WERI-Rb-1 (cell line): ENCODE data around the gene SESN2.

Experiments
- DNase-seq: peaks from one replicate; pipeline ENCODE4 v3.0.0-alpha.2; 2020
- H3K27ac ChIP-seq: fragments of 250-450 bp; sonication (Bioruptor Pico); 2 replicates; pipeline ENCODE4 v1.5.1; 2020; ENCODE audit warnings: mild to moderate bottlenecking, moderate library complexity
- H3K27me3 ChIP-seq: fragments of 250-450 bp; sonication (Bioruptor Pico); 2 replicates; pipeline ENCODE4 v1.5.1; 2021; ENCODE audit warnings: mild to moderate bottlenecking, low read depth, moderate library complexity; ENCODE audit not compliant: insufficient read depth, severe bottlenecking
- H3K36me3 ChIP-seq: fragments of 250-450 bp; sonication (Bioruptor Pico); 2 replicates; pipeline ENCODE4 v1.5.1; 2020; ENCODE audit warnings: mild to moderate bottlenecking, moderate library complexity
- H3K4me3 ChIP-seq: 2 replicates; pipeline ENCODE4 v1.5.1; 2011; ENCODE audit warnings: low read depth, mild to moderate bottlenecking, control low read depth, low read length
- H3K9me3 ChIP-seq: fragments of 250-450 bp; sonication (Bioruptor Pico); 2 replicates; pipeline ENCODE4 v1.5.1; 2021; ENCODE audit warnings: mild to moderate bottlenecking, moderate library complexity; ENCODE audit not compliant: severe bottlenecking
- CTCF ChIP-seq: IDR thresholded peaks from 2 replicates; pipeline ENCODE4 v1.5.1; 2011; ENCODE audit warnings: low read depth, mild to moderate bottlenecking, control low read depth, inconsistent platforms, low read length

The SESN2 gene

GRCh38 chr1:28282426-28283407 is 23.4 kb downstream of the SESN2 start:
- H3K27ac ChIP-seq = no peak overlapping the region
- H3K36me3 ChIP-seq = peaks cover 28% of the 10 kb centered on the region
- DNase-seq = no peak
- no peak overlapping the region for H3K4me3 ChIP-seq
- H3K27me3 ChIP-seq = no peaks in the 10 kb centered on the region
- no peaks in the 10 kb centered on the region for H3K9me3 ChIP-seq
- TF ChIP-seq CTCF = no peak

DNA sequence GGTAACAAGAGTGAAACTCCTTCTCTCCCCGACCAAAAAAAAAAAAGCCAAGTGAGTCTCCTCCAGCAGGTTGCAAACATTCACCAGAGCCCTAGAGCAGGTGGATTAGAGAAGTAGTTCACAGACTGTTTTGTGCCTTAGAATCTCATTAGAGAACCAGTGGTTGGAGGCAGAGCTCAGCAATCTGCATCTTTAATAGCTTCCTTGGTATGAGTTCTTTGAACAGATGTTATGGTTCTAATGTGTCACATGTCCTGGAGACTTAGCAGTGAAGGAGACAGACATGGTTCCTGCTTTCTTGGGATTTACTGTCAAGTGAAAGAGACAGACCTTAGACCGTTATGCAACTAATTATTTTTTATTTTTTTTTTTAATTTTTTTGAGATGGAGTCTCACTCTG is 26.8 kb downstream of the SESN2 start:
- Histone ChIP-seq H3K27ac (no peak overlapping the region), H3K36me3 (peaks cover 9% of the 10 kb centered on the region), H3K4me3 (no peak overlapping the region), H3K9me3 (no peaks in the 10 kb centered on the region), H3K27me3 (no peaks in the 10 kb centered on the region)
- DNase-seq = no peak
- TF ChIP-seq CTCF = no peak

- Histone ChIP-seq H3K27ac (no peak overlapping the region), H3K4me3 (no peak overlapping the region), H3K36me3 (no peaks in the 10 kb centered on the region), H3K9me3 (no peaks in the 10 kb centered on the region), H3K27me3 (no peaks in the 10 kb centered on the region)
- no peak for DNase-seq
- no peak for TF ChIP-seq CTCF
These were observed 29.2 kb downstream of the SESN2 start for GRCh38 chr1:28288487-28288886.

- TF ChIP-seq CTCF = no peak
- Histone ChIP-seq H3K36me3 (no peaks in the 10 kb centered on the region), H3K4me3 (no peak overlapping the region), H3K27me3 (no peaks in the 10 kb centered on the region), H3K27ac (no peak overlapping the region), H3K9me3 (no peaks in the 10 kb centered on the region)
- DNase-seq = no peak
These were observed 31.5 kb downstream of the SESN2 start for GRCh38 chr1:28290851-28291250.

GRCh38 chr1:28291711-28292110 is 32.4 kb downstream of the SESN2 start:
- TF ChIP-seq CTCF = no peak

DNA sequence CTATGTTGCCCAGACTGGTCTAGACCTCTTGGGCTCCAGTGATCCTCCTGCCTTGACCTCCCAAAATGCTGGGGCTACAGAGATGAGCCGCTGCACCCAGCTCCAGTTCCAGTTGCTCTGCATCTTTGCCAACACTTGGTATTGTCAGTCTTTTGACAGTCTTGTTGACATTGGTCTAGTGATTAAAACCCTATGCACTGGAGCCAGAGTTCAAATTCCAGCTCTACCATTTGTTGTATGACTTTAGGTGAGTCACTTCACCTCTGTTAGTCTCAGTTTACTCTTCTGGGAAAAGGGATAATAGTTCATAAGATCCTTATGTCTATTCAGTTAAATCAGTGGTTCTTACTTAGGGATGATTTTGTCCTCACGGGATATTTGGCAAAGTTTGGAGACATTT is 36.6 kb downstream of the SESN2 start:
- Histone ChIP-seq H3K36me3 (no peaks in the 10 kb centered on the region), H3K9me3 (no peaks in the 10 kb centered on the region), H3K27me3 (no peaks in the 10 kb centered on the region), H3K27ac (no peak overlapping the region), H3K4me3 (no peak overlapping the region)
- no peak for TF ChIP-seq CTCF
- DNase-seq = no peak

More at GRCh38 chr1:28291711-28292110, 32.4 kb downstream of the SESN2 start:
- DNase-seq = no peak
- Histone ChIP-seq H3K27ac (no peak overlapping the region), H3K36me3 (no peaks in the 10 kb centered on the region), H3K4me3 (no peak overlapping the region), H3K9me3 (no peaks in the 10 kb centered on the region), H3K27me3 (no peaks in the 10 kb centered on the region)
